ENCODE data around the gene PTGFRN. TPM values are rescaled to one million over a fixed set of nuclear protein-coding genes. Genes with fewer than 3 reads are reported as not detected.

Gene PTGFRN
- total and polyA plus RNA-seq, 2 of the 8 experiments (the other 6 are each of a cell fraction or from before 2014, with no cell fraction given), result 13.0 to 32.6 TPM

- TF ChIP-seq GTF2F1 (IDR thresholded peaks at IDR 0.05; ENCODE audit: borderline replicate concordance, low read depth, low read length) (no peak), SP4 (IDR thresholded peaks at IDR 0.05; ENCODE audit: low read length) (no peak), SP2 (IDR thresholded peaks at IDR 0.05; ENCODE audit: low read length) (no peak), SIX5 (IDR thresholded peaks at IDR 0.05; ENCODE audit: low read depth, low read length) (no peak), BACH1 (IDR thresholded peaks at IDR 0.05; ENCODE audit: low read length) (no peak), CREB1 (IDR thresholded peaks at IDR 0.05) (no peak), POLR2AphosphoS5 (IDR thresholded peaks at IDR 0.05; ENCODE audit: low read depth, low read length) (no peak), KDM1A (IDR thresholded peaks at IDR 0.05; ENCODE audit: borderline replicate concordance, low read length) (no peak)
Observed at GRCh38 chr1:117029685-117030084, 120.0 kb downstream of the PTGFRN start (continued).

Data from H1 (cell line).